Mucosa of descending colon (tissue), 3 donors: ENCODE results near the gene SLC39A9. TPM values are rescaled to one million over a fixed set of nuclear protein-coding genes. Genes with fewer than 3 reads are reported as not detected.

ENCODE experiments used
- ATAC-seq: fragments of 200-7000 bp; cut with Tn5 transposase; one replicate; pipeline ENCODE4 v1.9.1; 2020; ENCODE audit warnings: mild to moderate bottlenecking, moderate library complexity
- DNase-seq, 3 donors: peaks; one replicate each; pipeline ENCODE4 v3.0.0-alpha.2; 2020
- H3K36me3 ChIP-seq: fragments of 200-600 bp; one replicate; pipeline ENCODE4 v1.8.0; 2021; ENCODE audit warnings: low read depth, mild to moderate bottlenecking
- H3K4me1 ChIP-seq: fragments of 200-600 bp; one replicate; pipeline ENCODE4 v1.8.0; 2021; ENCODE audit warnings: low read depth, mild to moderate bottlenecking
- H3K4me3 ChIP-seq: fragments of 200-600 bp; one replicate; pipeline ENCODE4 v1.8.0; 2021; ENCODE audit warnings: mild to moderate bottlenecking
- H3K9me3 ChIP-seq: fragments of 200-600 bp; one replicate; pipeline ENCODE4 v1.8.0; 2021; ENCODE audit warnings: mild to moderate bottlenecking
- CTCF ChIP-seq: fragments of 200-600 bp; IDR thresholded peaks from one replicate; pipeline ENCODE4 v1.8.0; 2022; ENCODE audit warnings: antibody characterized with exemption, mild to moderate bottlenecking
- intact Hi-C, 2 donors: fragments of 100-400 bp; cut with DNase I in 1 of 2; cut with micrococcal nuclease in 1 of 2; formaldehyde crosslinking; loops; one replicate each; pipeline versions ENCODE4 v1.11.0 to v1.11.1; 2022; cut with DNase I, micrococcal nuclease
- total RNA-seq, 3 donors: library from RNA; stranded (reverse); fragmentation: NEBNext Ultra II Directional in 2 of 3; extraction: Animal tissue kit (Norgen Biotek cat#: 25700) in 2 of 3; gene quantifications; one replicate each; pipeline versions ENCODE4 v1.2.1 to v1.2.4, GENCODE V29; 2021 to 2023
- donor health status: DM: no; HTN: no; CAD: no; lungs with moderate emphysema.
- donor health status: DM: no; HTN: no; CAD: no.
- donor health status: DM: no; HTN: yes; CAD: no.

Gene SLC39A9
- total RNA-seq, 3 donors from 2014 or later, result 52.5 to 82.9 (median 78.5) TPM

DNA sequence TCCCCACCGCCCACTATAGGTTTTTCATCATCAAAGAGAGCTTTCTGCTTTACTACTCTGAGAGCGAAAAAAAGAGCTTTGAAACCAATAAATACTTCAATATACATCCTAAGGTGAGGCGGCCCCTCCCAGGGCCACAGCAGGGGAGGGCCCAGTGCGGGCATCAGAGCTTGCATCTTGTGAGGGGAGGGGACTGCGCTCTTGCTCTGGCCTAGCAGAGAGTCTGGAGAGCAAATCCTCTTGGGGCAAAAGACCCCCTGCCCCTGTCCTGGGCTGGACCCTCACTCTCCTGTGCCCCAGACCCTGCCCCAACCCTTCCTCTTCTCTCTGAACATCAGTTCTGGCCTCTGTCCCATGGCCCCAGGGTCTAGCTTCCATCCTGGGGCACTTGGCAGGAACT, 101.6 kb downstream of the SLC39A9 start:
- no peak overlapping the region for H3K4me3 ChIP-seq
- TF ChIP-seq CTCF, result no peak
- no peaks in the 10 kb centered on the region for H3K9me3 ChIP-seq
- intact Hi-C loops, result no loop called here
- ATAC-seq (no peak), DNase-seq (no peak)
- H3K4me1 ChIP-seq, result no peaks in the 10 kb centered on the region
- no peaks in the 10 kb centered on the region for H3K36me3 ChIP-seq

- Histone ChIP-seq H3K4me3 (no peak overlapping the region), H3K4me1 (no peaks in the 10 kb centered on the region), H3K9me3 (no peaks in the 10 kb centered on the region), H3K36me3 (no peaks in the 10 kb centered on the region)
- TF ChIP-seq CTCF, result no peak
- intact Hi-C loops, result no loop called here
- no peak for DNase-seq
- no peak for ATAC-seq
Measured at GRCh38 chr14:69500736-69501135, 102.2 kb downstream of the SLC39A9 start.

- Histone ChIP-seq H3K9me3 (no peaks in the 10 kb centered on the region), H3K4me3 (no peak overlapping the region), H3K4me1 (no peaks in the 10 kb centered on the region), H3K36me3 (no peaks in the 10 kb centered on the region)
- no peak for ATAC-seq
- DNase-seq, result no peak
- intact Hi-C loops, result no loop called here
- TF ChIP-seq CTCF, result no peak
Measured at GRCh38 chr14:69501423-69501838, 102.9 kb downstream of the SLC39A9 start.

GRCh38 chr14:69504775-69505174, 106.3 kb downstream of the SLC39A9 start:
- intact Hi-C loops, result no loop called here
- Histone ChIP-seq H3K4me1 (no peaks in the 10 kb centered on the region), H3K4me3 (no peak overlapping the region), H3K9me3 (no peaks in the 10 kb centered on the region), H3K36me3 (no peaks in the 10 kb centered on the region)
- no peak for TF ChIP-seq CTCF
- DNase-seq (no peak), ATAC-seq (no peak)

DNA sequence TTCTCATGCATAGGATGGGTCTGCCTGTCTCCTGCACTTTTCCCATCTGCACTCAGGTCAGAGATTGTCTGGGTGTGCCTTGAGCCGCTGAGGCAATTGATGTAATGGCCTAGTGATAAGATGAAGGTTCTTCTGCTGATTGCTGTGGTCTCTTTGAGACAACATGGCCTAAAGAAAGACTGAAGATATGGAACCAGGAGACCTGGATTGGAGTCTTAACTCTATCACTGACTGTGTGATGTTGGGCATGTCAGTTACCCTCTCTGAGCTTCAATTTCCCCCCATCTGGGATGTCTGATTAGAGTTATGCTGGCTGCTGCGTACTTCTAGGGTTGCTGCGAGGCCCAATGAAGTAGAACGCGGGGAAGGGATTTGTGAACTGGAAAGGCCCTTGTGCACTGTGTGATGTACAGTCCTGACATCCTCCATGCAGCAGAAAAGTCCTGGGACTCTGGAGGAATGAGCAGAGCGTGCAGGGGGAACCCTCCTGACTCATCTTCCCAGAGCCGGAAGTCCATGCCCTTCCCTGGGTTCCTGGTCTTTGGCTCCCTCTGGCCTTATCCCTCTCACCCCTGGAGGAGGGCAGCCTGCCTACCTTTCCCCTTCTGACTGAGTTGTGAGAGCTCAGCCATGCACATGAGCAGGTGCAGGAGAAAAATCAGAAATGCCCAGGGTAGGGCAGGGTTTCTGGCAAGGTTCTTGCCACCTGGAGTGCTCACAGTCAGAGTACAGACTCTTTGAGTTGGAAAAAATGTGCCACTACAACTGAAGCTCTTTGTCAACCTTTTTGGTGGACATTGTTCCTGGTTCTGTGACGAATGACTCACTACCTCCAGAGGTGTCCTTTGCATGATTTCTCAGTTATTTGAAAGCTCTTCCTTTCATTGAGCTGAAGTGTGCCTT, 107.1 kb downstream of the SLC39A9 start:
- ATAC-seq (no peak), DNase-seq (no peak)
- intact Hi-C loops, result no loop called here
- Histone ChIP-seq H3K36me3 (no peaks in the 10 kb centered on the region), H3K4me1 (no peaks in the 10 kb centered on the region), H3K4me3 (no peak overlapping the region), H3K9me3 (no peaks in the 10 kb centered on the region)
- TF ChIP-seq CTCF, result no peak
